PC-3 (cell line): ENCODE measurements around the gene RPS8. TPM values are rescaled to one million over a fixed set of nuclear protein-coding genes. Genes with fewer than 3 reads are reported as not detected.

Experiments used
- ATAC-seq: fragments of 200-7000 bp; cut with Tn5 transposase; 2 replicates; pipeline ENCODE4 v1.9.1; 2020; ENCODE audit warnings: mild to moderate bottlenecking, moderate library complexity
- BruUV-seq: library from RNA; stranded (reverse); fragments of 400-500 nt; replicated peaks from 2 replicates; lab custom pipeline; 2021; lab: Mats Ljungman, UMichigan
- CTCF ChIA-PET: fragments of 300-600 bp; sonication (Branson Sonifier 250); formaldehyde crosslinking; loops from one replicate; lab custom pipeline; 2022; ENCODE audit warnings: antibody characterized with exemption; lab: Charles Lee
- POLR2A ChIA-PET: fragments of 300-600 bp; sonication (Branson Sonifier 250); formaldehyde crosslinking; loops from one replicate; lab custom pipeline; 2022; ENCODE audit warnings: antibody characterized with exemption; ENCODE audit not compliant: unreplicated experiment; lab: Charles Lee
- DNase-seq: peaks from one replicate; pipeline ENCODE4 v3.0.0-alpha.2; 2015
- H2AFZ ChIP-seq: fragments of 300-600 bp; sonication (generic); 2 replicates; pipeline ENCODE4 v1.6.0; 2016; ENCODE audit warnings: antibody characterized with exemption, low read length
- H3F3A ChIP-seq: fragments of 300-600 bp; sonication (generic); one replicate; pipeline ENCODE4 v1.6.0; 2017; ENCODE audit warnings: antibody characterized with exemption, low read length, control low read depth, mild to moderate bottlenecking; ENCODE audit not compliant: unreplicated experiment
- H3K27ac ChIP-seq: fragments of 300-600 bp; sonication (generic); 2 replicates; pipeline ENCODE4 v1.5.1; 2016; ENCODE audit warnings: mild to moderate bottlenecking, low read length
- H3K27me3 ChIP-seq: fragments of 300-600 bp; sonication (generic); 2 replicates; pipeline ENCODE4 v1.6.1; 2016; ENCODE audit warnings: low read length, mixed read lengths
- H3K36me3 ChIP-seq: fragments of 300-600 bp; sonication (generic); 2 replicates; pipeline ENCODE4 v1.6.1; 2016; ENCODE audit warnings: low read depth, mixed run types, low read length, mixed read lengths
- H3K4me1 ChIP-seq: fragments of 300-600 bp; sonication (generic); 2 replicates; pipeline ENCODE4 v1.5.1; 2016; ENCODE audit warnings: low read length; ENCODE audit not compliant: insufficient read depth
- H3K4me2 ChIP-seq: fragments of 300-600 bp; sonication (generic); 2 replicates; pipeline ENCODE4 v1.6.0; 2016; ENCODE audit warnings: low read length
- H3K4me3 ChIP-seq: fragments of 300-600 bp; sonication (generic); 2 replicates; pipeline ENCODE4 v1.5.1; 2016; ENCODE audit warnings: mild to moderate bottlenecking, low read length, mixed read lengths
- H3K79me2 ChIP-seq: fragments of 300-600 bp; sonication (generic); 2 replicates; pipeline ENCODE4 v1.6.1; 2017; ENCODE audit warnings: low read length, mixed read lengths
- H3K9ac ChIP-seq: fragments of 300-600 bp; sonication (generic); 2 replicates; pipeline ENCODE4 v1.6.0; 2016; ENCODE audit warnings: mild to moderate bottlenecking, low read length
- H3K9me2 ChIP-seq: fragments of 300-600 bp; sonication (generic); replicated peaks from 2 replicates; pipeline ENCODE4 v1.6.1; 2016; ENCODE audit warnings: mixed run types, low read length, mixed read lengths
- H3K9me3 ChIP-seq: fragments of 300-600 bp; sonication (generic); 2 replicates; pipeline ENCODE4 v1.6.1; 2016; ENCODE audit warnings: low read length, mixed read lengths
- H4K20me1 ChIP-seq: fragments of 300-600 bp; sonication (generic); 2 replicates; pipeline ENCODE4 v1.6.1; 2016; ENCODE audit warnings: low read length, mixed read lengths
- EZH2 ChIP-seq: fragments of 300-600 bp; sonication (generic); IDR thresholded peaks from one replicate; pipeline ENCODE4 v1.6.1; 2017; ENCODE audit warnings: antibody characterized with exemption, mild to moderate bottlenecking, low read length; ENCODE audit not compliant: unreplicated experiment
- EZH2phosphoT487 ChIP-seq: fragments of 300-600 bp; sonication (generic); IDR thresholded peaks from 2 replicates; pipeline ENCODE4 v1.6.1; 2018; ENCODE audit warnings: mild to moderate bottlenecking, antibody characterized with exemption, low read length, borderline replicate concordance
- intact Hi-C: fragments of 100-400 bp; cut with micrococcal nuclease; formaldehyde crosslinking; loops from 2 replicates; pipeline ENCODE4 v1.9.0; 2023
- total RNA-seq: library from RNA; depleted of rRNA; stranded (reverse); fragments of >200 nt; gene quantifications from 2 replicates; pipeline ENCODE4 v1.2.3, GENCODE V29; 2014
- TF ChIP-seq, protein P1 (sequence below): fragments of 300-600 bp; sonication (generic); conservative IDR thresholded peaks from 2 replicates; pipeline ENCODE4 v1.5.1; 2017; ENCODE audit warnings: antibody characterized with exemption, low read depth, mild to moderate bottlenecking, low read length

Gene RPS8
- total RNA-seq, 1 experiment from 2014 or later = 1,663 TPM

- H2AFZ ChIP-seq = no peak overlapping the region
- H3K27ac ChIP-seq = no peak overlapping the region
- no peaks in the 10 kb centered on the region for H3K27me3 ChIP-seq
- intact Hi-C loops = no loop called here
- peaks cover 40% of the 10 kb centered on the region for H4K20me1 ChIP-seq
- peaks cover 55% of the 10 kb centered on the region for H3K36me3 ChIP-seq
- peak; percentile 1 for DNase-seq
- POLR2A ChIA-PET = no interaction called here
- H3F3A ChIP-seq = peaks cover 11% of the 10 kb centered on the region
- H3K4me1 ChIP-seq = peaks cover 15% of the 10 kb centered on the region
- no peak overlapping the region for H3K4me2 ChIP-seq
- H3K4me3 ChIP-seq = no peak overlapping the region
- no peaks in the 10 kb centered on the region for H3K9me2 ChIP-seq
- no peak overlapping the region for H3K9ac ChIP-seq
- no TSS peak for BruUV-seq
- no peaks in the 10 kb centered on the region for H3K9me3 ChIP-seq
- no peak for ATAC-seq
- H3K79me2 ChIP-seq = peaks cover 35% of the 10 kb centered on the region
- TF ChIP-seq EZH2 (no peak), EZH2phosphoT487 (no peak)
- TF ChIP-seq, protein P1, sequence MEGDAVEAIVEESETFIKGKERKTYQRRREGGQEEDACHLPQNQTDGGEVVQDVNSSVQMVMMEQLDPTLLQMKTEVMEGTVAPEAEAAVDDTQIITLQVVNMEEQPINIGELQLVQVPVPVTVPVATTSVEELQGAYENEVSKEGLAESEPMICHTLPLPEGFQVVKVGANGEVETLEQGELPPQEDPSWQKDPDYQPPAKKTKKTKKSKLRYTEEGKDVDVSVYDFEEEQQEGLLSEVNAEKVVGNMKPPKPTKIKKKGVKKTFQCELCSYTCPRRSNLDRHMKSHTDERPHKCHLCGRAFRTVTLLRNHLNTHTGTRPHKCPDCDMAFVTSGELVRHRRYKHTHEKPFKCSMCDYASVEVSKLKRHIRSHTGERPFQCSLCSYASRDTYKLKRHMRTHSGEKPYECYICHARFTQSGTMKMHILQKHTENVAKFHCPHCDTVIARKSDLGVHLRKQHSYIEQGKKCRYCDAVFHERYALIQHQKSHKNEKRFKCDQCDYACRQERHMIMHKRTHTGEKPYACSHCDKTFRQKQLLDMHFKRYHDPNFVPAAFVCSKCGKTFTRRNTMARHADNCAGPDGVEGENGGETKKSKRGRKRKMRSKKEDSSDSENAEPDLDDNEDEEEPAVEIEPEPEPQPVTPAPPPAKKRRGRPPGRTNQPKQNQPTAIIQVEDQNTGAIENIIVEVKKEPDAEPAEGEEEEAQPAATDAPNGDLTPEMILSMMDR = no peak
- CTCF ChIA-PET = no interaction called here
Measured at GRCh38 chr1:44780583-44781121, 5.3 kb downstream of the RPS8 start.

- TF ChIP-seq EZH2phosphoT487 = no peak
- TF ChIP-seq, protein P1 = no peak
- peaks cover 11% of the 10 kb centered on the region; the same call in 1 of the 2 replicates for H4K20me1 ChIP-seq
- ChIA-PET CTCF (no interaction called here), POLR2A (no interaction called here)
- intact Hi-C loops = no loop called here
- H2AFZ ChIP-seq = no peak overlapping the region
- H3K4me1 ChIP-seq = no peaks in the 10 kb centered on the region
- no peak for ATAC-seq
- BruUV-seq = no TSS peak
- H3K9ac ChIP-seq = no peak overlapping the region
- no peak overlapping the region for H3K4me3 ChIP-seq
- DNase-seq = no peak
- H3K36me3 ChIP-seq = peaks cover 26% of the 10 kb centered on the region
- no peaks in the 10 kb centered on the region for H3K9me2 ChIP-seq
- H3K9me3 ChIP-seq = no peaks in the 10 kb centered on the region
- no peak overlapping the region for H3K27ac ChIP-seq
- no peaks in the 10 kb centered on the region for H3K27me3 ChIP-seq
- H3K4me2 ChIP-seq = no peak overlapping the region
- peaks cover 4% of the 10 kb centered on the region for H3K79me2 ChIP-seq
- H3F3A ChIP-seq = peaks cover 11% of the 10 kb centered on the region
Measured at GRCh38 chr1:44783697-44784093, 8.4 kb downstream of the RPS8 start.
